ENCODE measurements around the gene PSPH.
A peak's percentile ranks its signal among the peaks of the same experiment; 100 is the strongest.

DNA sequence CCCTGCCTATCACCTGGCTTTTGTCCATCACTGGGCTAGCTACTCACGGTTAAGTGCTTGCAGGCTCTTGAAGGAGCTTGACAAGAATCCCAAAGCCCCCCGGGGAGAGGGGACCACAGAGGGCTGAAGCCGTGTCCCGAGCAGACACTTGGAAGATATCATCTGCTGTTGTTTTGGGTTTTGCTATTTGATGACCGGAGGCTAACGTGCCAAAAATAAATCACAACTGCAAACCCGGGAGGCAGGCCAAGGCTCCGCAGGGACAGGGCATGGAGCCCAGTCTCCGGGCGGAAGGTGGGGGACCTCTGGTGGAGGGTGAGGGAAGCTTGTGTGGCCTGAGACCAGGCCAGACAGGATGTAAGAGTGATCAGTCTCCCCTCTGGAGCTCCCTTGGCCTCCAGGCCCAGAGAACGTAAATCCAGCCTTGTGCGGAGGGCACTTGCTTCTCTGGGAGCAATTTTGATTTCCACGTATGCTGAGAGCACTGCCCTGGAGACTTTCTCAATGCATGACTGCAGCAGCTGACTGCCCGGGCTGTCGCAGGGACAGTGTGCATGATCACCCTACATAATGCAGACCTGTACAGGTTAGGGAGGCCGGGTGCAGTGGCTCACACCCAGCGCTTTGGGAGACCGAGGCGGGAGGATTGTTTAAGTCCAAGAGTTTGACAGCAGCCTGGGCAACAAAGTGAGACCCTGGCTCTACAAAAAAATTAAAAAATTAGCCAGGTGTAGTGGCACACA, 41.7 kb upstream of the PSPH start, which contains the start of gene PHKG1:
- TF ChIP-seq, protein P1, sequence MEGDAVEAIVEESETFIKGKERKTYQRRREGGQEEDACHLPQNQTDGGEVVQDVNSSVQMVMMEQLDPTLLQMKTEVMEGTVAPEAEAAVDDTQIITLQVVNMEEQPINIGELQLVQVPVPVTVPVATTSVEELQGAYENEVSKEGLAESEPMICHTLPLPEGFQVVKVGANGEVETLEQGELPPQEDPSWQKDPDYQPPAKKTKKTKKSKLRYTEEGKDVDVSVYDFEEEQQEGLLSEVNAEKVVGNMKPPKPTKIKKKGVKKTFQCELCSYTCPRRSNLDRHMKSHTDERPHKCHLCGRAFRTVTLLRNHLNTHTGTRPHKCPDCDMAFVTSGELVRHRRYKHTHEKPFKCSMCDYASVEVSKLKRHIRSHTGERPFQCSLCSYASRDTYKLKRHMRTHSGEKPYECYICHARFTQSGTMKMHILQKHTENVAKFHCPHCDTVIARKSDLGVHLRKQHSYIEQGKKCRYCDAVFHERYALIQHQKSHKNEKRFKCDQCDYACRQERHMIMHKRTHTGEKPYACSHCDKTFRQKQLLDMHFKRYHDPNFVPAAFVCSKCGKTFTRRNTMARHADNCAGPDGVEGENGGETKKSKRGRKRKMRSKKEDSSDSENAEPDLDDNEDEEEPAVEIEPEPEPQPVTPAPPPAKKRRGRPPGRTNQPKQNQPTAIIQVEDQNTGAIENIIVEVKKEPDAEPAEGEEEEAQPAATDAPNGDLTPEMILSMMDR (IDR thresholded peaks at IDR 0.05) = peak in 4 of 6 experiments; percentile 10 to 55 (median 17)
- TF ChIP-seq POLR2A (IDR thresholded peaks at IDR 0.05) = no peak
